DND-41 (cell line): Measurements from ENCODE around the gene SULT1E1.

Source experiments
- CTCF ChIP-seq: IDR thresholded peaks from 2 replicates; pipeline ENCODE4 v1.5.1; 2012; ENCODE audit warnings: borderline replicate concordance, low read length, moderate library complexity, mild to moderate bottlenecking; ENCODE audit not compliant: poor library complexity, severe bottlenecking; ENCODE audit errors: extremely low read depth
- EZH2 ChIP-seq: IDR thresholded peaks from 3 replicates; pipeline ENCODE4 v1.6.1; 2012; ENCODE audit warnings: borderline replicate concordance, low read depth, mild to moderate bottlenecking, moderate library complexity, low read length, inconsistent platforms; ENCODE audit not compliant: severe bottlenecking

GRCh38 chr4:69830560-69831269 lies 29.2 kb downstream of the SULT1E1 start:
- TF ChIP-seq CTCF, result no peak
- TF ChIP-seq EZH2, result no peak
